HFFc6 (cell line): ENCODE measurements around the gene SCN5A. TPM values are rescaled to one million over a fixed set of nuclear protein-coding genes. Genes with fewer than 3 reads are reported as not detected.

Experiments
- DNase-seq: peaks from one replicate; pipeline ENCODE4 v3.0.0-alpha.2; 2018
- H3K27ac Mint-ChIP-seq: 2 replicates; pipeline ENCODE4 v1.8.0; 2020; ENCODE audit warnings: mild to moderate bottlenecking, mixed read lengths
- H3K27me3 Mint-ChIP-seq: 2 replicates; pipeline ENCODE4 v1.8.0; 2021; ENCODE audit warnings: mild to moderate bottlenecking, moderate library complexity, mixed read lengths; ENCODE audit not compliant: insufficient read depth
- H3K36me3 Mint-ChIP-seq: 2 replicates; pipeline ENCODE4 v1.8.0; 2021; ENCODE audit warnings: low read depth, mixed read lengths
- H3K4me1 Mint-ChIP-seq: 2 replicates; pipeline ENCODE4 v1.8.0; 2020; ENCODE audit warnings: low read depth, mixed read lengths
- H3K4me3 Mint-ChIP-seq: 2 replicates; pipeline ENCODE4 v1.8.0; 2020; ENCODE audit warnings: mild to moderate bottlenecking, moderate library complexity, mixed read lengths
- H3K9me3 Mint-ChIP-seq: 2 replicates; pipeline ENCODE4 v1.8.0; 2020; ENCODE audit warnings: mild to moderate bottlenecking, mixed read lengths
- CTCF ChIP-seq: fragments of 200-600 bp; sonication (generic); IDR thresholded peaks from 2 replicates; pipeline ENCODE4 v1.5.0; 2021; ENCODE audit warnings: antibody characterized with exemption, mild to moderate bottlenecking
- total RNA-seq, 6 experiments: library from RNA; stranded (reverse); fragmentation: NEBNext Ultra II Directional; extraction: Animal tissue kit (Norgen Biotek cat#: 25700); gene quantifications; 2 replicates in 1 of 6; 3 replicates in 5 of 6; pipeline ENCODE4 v1.2.3, GENCODE V29; 2021

SCN5A gene
- total RNA-seq, 6 experiments from 2014 or later = 0.05 to 0.46 (median 0.28) TPM; not detected in 3

DNA sequence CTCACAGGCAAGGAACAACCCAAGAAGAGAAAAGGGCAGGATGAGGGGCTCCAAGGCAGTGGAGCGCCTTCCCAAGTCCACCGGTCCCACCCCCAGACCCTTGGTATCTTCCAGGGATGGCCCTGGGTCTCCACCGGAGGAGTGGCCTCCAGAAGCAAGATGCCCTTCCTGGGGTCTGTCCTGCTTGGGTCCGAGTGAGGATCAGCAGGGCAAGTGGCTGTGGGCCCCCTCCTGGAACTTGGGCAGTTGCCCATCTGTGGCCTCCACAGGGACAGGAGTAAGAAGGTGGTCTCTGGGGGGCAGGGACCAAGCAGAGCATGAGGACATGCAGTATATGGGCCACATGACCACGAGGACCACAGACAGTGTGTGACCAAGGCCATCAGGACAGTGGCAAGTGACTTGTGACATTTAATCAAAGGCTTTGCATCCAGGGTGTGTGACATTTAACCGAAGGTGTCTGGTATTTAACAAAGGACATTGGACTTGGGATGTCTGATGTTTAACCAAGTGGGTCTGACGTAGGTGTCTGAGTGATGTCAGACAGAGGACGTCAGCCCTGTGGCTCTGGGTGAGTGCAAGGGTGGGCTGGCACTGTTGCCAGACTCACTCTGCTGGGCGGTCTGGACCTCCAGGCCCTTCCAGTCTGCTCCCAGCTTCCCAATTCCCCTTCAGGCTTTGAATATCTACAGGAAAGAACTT, 34.7 kb downstream of the SCN5A start:
- H3K4me1 Mint-ChIP-seq = no peaks in the 10 kb centered on the region
- H3K27ac Mint-ChIP-seq = no peak overlapping the region
- peaks cover 15% of the 10 kb centered on the region for H3K27me3 Mint-ChIP-seq
- no peak overlapping the region for H3K4me3 Mint-ChIP-seq
- TF ChIP-seq CTCF = no peak
- no peak for DNase-seq
- H3K9me3 Mint-ChIP-seq = no peaks in the 10 kb centered on the region
- H3K36me3 Mint-ChIP-seq = no peaks in the 10 kb centered on the region

- Mint-ChIP-seq H3K4me3 (no peak overlapping the region), H3K4me1 (no peaks in the 10 kb centered on the region), H3K27me3 (peaks cover 15% of the 10 kb centered on the region), H3K36me3 (no peaks in the 10 kb centered on the region), H3K9me3 (no peaks in the 10 kb centered on the region), H3K27ac (no peak overlapping the region)
- no peak for TF ChIP-seq CTCF
- no peak for DNase-seq
Observed at GRCh38 chr3:38614091-38614490, 35.4 kb downstream of the SCN5A start.

DNA sequence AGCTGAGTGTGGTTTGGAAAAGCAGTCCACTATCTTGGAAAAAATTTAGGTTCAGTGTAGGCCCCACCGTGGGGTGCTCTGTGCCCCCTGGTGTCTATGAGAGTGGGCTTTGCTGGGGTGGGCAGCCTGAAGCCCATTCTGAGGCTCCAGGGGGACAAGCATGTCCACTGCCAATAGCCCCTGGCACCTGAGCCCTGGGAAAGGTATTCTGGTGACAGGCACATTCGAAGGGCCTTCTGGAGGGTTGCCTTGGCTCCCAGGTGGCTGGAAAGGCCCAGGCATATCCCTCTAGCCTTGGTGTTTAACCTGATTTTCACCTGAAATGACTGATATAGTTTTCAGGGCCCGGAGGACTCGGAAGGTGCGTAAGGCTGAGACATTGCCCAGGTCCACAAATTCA, 36.1 kb downstream of the SCN5A start:
- no peak for TF ChIP-seq CTCF
- H3K36me3 Mint-ChIP-seq = no peaks in the 10 kb centered on the region
- H3K27ac Mint-ChIP-seq = no peak overlapping the region
- DNase-seq = no peak
- no peak overlapping the region for H3K4me3 Mint-ChIP-seq
- H3K4me1 Mint-ChIP-seq = no peaks in the 10 kb centered on the region
- no peaks in the 10 kb centered on the region for H3K9me3 Mint-ChIP-seq
- peaks cover 21% of the 10 kb centered on the region for H3K27me3 Mint-ChIP-seq

DNA sequence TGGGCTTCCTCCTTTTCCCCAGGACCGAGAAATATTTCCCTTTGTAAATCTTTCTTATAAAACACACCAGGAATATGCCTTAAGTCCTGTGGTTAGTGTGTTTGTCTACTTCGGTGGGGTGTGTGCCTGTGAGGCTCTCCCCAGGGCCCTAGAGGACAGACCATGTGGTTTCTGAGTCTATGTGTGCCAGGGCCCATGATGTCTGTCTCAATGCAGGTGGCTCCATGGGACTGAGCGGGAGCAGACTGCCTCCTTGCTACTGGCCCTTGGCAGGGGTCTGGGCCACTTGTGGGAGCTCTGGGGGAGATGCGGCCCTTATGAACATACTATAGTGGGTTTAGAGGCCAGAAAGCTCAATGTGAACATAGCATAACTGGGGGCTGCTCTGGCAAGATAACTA, 37.6 kb downstream of the SCN5A start:
- Mint-ChIP-seq H3K27ac (no peak overlapping the region), H3K4me3 (no peak overlapping the region), H3K9me3 (no peaks in the 10 kb centered on the region), H3K36me3 (no peaks in the 10 kb centered on the region), H3K4me1 (no peaks in the 10 kb centered on the region), H3K27me3 (peaks cover 24% of the 10 kb centered on the region)
- DNase-seq = no peak
- TF ChIP-seq CTCF = no peak

- Mint-ChIP-seq H3K27ac (no peak overlapping the region), H3K9me3 (no peaks in the 10 kb centered on the region), H3K36me3 (no peaks in the 10 kb centered on the region), H3K4me1 (no peaks in the 10 kb centered on the region), H3K4me3 (no peak overlapping the region), H3K27me3 (peaks cover 25% of the 10 kb centered on the region)
- DNase-seq = no peak
- no peak for TF ChIP-seq CTCF
Observed at GRCh38 chr3:38610934-38611333, 38.6 kb downstream of the SCN5A start.
